Pons (tissue), 1 donor: ENCODE results near the gene ANKH.

Source experiments
- DNase-seq: peaks from one replicate; pipeline ENCODE4 v3.0.0-alpha.2; 2016; ENCODE audit warnings: low spot score

Gene ANKH

DNA sequence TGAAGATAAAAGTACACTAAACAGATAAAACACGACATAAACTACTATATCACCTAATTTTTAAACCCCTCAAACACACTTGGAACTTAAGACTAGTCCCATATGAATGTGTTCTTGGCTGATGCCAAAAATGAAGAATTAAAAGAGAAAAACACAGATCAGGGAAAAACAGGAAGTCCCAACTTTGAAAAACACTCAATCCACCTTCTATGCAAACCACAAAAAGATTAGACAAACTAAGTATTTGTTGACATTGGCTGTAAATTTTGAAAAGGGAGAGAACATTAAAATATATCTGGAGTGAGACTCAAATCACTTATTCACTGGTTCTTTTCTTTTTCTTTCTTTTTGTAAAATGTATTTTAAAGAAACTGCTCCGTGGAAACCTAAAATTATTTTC is 81.4 kb downstream of the ANKH start:
- DNase-seq: no peak

DNA sequence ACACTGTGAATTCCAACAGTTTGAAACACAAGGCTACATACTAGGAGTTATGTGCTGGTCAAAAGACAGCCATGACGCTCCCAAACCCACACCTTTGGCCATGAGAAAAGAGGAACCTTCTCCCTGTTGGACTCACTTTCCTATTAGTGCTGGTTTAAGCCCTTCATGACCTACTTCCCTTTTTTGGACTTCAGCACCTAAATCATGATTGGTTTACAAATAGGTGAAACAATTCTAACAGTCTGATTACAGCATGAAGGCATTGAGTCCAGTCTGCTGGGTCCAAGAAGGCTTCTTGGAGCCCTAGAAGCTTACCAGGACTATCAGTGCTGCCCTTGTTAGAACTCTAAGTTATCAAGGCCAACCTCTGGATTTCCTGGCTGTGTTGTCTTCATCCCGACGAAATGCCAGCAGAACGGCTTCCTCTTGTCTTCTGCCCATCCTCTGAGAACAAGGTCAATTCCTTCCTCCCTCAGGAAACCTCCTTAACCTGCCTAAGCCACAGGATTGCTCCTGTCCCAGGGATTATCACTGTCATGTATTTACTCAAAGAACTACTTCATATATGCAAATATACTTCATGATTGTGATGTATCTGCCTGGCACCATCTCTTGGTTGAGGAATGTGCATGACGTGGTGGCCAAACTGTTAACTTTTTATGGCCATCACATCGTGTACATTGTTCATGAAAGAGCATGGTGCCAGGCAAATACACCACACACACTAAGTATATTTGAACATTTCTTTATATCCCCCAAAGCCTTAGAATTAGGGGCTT is 83.6 kb downstream of the ANKH start:
- no peak for DNase-seq

DNA sequence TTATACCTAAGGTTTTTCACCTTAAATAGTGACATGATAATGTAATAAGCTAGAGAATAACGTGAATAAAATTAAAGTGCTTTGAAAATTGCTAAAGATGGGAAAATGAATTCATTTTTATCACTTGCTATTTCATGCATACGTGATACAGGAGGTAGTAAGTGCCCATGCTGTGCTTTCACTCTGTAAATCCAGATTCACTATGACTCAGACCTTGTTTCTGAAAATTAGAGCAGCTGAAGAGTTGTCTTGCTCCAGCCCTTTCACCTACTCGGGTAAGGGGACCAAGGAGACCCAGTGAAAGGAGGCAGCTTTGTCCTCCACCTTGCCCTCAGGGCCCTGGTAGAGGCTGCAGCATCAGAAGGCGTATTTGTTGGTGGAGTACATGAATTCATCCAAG is 87.9 kb downstream of the ANKH start:
- no peak for DNase-seq

DNA sequence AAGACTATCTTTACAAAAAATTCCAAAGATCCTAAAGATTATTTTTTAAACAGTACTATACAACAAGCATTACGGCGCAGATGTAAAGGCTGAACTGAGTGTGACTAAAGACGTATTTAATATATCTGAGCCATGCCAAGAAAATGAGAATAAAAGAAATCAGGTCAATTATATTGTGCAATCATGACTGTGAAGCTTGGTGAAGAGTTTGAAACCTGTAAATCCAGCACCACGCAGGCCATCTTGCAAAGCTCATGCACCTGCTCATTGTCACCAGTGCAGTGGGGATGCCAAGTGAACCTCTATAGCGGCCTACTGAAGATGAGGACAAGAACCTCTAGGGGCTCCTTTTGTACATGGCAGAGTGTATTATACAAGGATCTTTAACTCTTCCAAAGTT is 89.0 kb downstream of the ANKH start:
- DNase-seq: no peak

DNA sequence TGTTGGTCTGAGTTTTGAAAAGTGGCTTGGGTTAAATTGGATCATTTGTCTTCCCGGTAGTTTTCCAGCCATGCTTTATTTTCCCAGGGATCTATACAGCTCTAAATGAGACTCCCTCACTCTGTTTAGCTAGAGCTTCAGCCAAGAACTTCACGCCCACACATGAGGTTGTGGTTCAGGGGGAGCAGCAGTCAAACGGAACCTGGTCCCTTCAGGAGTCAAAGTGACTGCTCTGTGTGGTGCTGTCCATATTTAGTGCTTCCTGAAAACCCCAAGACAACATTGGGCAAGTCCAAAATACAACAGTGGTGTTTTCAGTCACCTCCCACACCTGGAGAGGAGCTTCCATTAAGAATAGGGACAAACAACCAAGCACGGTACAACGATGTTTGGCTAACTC is 90.5 kb downstream of the ANKH start:
- no peak for DNase-seq

DNA sequence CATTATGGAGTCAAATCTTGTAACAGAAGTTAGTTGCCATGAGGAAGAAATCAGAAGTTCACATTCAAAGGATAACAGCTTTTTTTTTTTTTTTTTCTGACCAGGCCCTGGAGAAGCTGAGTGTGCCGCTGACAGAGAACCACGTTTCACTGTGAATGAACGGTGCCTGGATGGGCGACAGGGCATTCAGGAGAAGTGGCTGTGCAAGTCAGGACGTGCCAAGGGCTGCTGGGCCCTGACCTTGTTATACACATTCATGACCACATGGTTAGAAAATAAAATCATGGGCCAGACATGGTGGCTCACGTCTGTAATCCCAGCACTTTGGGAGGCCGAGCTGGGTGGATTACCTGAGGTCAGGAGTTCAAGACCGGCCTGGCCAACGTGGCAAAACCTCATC is 91.6 kb downstream of the ANKH start:
- no peak for DNase-seq

DNA sequence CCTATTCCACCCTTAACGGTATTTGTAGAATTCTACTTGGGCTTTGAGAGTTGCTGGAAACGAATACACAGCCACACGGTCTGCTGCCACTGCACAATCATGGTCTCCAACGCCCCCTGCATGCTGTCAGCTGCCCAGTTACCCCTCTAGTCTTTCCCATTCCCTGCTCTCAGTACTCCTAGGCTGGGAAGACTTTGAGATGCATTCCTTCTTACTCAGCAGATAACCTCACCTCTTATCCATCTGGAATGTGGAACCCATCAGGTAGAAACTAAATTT is 92.8 kb downstream of the ANKH start:
- no peak for DNase-seq

DNA sequence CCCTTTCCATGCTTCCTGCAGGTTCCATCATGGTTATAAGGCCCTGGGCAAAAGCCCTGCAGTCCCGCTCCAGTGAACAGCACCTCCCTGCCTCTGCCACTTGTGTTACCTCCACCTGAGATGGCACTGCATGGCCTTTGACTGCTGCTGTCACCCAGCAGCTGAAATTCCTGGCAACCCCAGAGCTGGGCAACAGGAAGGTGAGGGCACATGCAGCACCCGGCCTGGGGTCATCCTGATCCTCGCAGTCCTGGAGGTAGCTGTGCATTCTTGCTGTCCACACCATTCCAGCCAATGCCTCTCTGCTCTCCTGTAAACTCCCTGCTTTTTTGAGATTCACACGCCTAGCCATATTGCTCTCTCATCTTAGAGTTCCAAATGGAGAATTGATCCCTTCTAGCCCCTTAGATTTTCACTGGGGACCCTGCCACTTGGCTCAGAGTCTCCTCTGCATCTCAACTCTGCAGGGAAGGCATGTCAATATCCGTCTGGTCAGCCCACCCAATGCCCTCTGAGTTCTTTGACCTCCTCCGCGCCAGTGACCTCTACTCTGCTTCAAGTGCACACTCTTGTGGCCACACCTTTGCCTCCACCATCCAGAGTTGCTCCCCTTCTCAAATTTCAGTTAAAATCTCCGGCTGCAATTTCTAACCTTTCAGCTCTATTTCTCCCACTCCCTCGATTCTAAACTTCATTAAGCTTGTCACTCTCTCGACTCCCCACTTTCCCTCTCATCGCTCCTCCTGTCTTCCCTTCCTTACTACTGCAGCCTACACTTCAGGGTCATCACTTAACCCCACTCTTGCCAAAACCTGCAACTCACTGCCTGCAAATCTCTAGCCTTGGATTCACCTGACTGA is 93.4 kb downstream of the ANKH start:
- no peak for DNase-seq

DNA sequence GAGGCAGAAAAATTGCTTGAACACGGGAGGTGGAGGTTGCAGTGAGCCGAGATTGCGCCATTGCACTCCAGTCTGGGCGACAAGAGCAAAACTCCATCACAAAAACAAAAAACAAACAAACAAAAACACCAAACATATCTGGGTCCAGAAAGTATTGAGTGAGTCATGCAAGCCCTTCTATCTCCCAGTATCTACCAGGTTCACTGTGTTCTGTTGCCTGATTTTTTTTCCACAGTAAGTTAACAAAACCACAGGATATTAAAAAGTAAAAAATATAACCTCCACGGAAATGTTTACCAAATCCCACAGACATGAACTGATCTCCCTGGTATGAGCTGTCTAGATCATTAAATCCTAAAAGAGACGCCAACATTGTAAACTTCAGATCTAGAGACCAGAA is 94.4 kb downstream of the ANKH start:
- DNase-seq: no peak

DNA sequence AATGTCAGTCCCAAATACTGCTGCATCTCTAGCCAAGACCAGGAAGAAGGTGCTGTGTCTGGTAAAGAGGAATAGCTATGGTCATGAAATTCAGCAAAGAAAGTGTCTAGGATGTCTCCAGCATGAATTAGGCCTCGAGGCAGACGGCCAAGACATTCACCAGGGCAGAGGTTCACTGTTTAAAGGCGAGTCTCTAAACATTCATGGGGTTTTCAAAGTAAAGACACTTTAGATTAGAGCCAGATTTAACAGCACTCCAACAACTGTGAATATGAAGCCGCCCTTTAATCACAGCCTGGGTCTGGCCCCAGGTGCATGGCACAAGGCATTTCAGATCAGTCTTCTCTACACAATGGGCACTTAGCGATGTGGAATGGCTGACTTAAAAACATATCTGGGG is 95.0 kb downstream of the ANKH start:
- no peak for DNase-seq

DNA sequence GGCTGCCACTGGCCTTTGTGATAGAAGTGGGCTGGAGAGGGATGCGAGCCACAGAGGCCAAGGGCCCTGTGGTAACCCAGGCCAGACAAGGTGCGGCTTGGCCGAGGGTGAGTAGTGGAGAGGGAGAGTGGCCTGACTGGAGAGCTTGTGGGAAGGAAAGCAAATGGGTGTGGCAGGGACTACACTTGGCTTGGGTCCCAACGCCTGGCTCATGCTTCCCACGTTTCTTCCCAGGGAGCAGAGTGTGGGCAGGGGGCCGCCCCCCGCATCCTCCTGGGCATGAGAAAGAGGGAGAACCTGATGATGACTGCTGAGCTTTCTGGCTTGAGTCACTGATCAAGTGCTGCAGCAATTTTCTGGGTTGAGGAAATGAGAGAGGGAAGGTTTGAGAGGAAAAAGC is 95.7 kb downstream of the ANKH start:
- DNase-seq: no peak

DNA sequence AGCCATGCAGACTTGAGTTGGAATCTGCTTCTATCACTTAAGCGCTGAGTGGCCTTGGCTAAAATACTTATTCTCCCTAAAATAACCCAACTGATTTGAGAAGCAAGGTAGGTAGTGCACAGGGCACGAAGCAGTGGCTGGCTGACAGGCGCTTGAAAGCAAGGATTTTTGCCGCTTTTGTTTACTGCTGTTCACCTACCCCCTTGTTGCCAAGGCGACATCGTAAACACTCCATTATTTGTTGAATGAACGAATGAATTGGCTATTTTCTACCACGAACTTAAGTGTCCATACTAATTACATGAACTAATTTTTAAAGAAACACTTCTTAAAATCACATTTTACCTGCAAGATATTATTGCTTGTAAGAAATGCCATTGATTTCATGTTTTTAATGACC is 98.0 kb downstream of the ANKH start:
- DNase-seq: no peak

DNA sequence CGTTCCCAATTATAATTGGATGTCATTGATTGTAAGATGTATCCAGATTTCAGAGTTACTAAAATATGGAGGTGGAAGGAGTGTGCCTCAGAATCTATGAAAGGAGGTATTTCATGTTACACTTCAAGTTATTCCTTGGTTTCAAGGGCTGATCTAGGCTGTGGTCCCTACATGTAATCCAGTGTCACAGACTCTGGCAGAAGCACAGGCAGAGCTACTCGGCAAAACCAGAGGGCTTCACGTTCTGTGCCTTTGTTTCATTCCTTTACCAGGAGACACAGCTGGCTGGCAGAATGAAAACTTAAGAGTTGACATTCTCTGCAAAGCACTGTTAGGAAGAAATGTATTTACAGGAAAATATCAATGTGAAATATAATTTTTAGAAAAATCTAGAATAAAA is 99.6 kb downstream of the ANKH start:
- no peak for DNase-seq

DNA sequence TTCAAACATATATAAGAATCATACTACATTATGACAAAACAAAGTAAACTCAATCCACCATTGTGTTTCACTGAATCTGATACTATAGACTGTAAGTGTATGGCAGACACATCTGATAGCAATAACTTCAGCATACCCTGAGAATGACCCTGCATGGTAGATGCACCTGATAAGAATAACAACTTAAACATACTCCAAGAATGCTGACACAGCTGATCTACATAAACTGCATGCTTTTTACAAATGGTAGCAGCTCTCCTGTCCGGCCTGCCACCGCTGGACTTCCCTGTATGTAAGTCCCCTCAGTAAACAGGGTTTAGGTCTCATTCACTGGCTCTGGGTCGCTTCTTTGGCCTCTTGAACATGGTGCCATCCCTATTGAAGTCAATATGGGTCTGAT is 100.4 kb downstream of the ANKH start:
- no peak for DNase-seq

DNA sequence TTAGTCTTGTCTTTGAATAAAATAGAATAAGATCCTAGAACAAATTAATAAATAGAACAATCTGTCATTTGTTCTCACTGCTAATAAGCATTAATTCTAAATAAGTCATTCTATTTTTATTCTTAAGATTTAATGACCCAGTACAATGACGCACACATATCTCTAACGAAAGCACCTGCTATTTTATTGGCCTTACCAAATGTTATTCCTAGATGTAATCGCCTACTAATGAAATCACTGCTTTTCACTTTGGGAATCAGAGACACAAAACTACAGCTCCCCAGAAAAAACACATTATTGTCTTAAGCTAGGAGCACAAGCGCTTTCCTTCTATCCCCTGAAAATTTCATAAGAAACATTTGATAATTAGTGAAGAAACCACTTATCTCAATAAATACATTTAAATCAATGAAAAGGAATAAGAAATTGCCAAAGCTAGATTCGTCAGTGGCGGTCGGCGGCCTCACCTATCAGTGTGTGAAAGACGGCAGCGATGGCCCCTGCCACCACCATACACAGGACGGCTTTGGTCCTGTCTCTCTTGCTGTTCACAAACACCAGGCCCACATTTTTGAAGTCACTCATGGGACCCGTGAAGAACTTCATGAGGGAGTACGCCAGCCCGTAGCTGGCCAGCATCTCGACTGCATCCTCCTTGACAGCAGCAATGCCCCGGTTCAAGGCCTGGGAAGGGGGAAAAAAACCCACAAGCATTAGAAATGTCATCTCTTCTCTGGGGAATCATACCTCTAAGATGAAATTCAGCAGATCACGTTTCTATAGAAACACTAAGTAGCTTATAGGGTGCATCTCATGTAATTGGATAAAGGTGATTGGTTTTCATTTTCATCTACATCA is 102.8 kb downstream of the ANKH start:
- no peak for DNase-seq

DNA sequence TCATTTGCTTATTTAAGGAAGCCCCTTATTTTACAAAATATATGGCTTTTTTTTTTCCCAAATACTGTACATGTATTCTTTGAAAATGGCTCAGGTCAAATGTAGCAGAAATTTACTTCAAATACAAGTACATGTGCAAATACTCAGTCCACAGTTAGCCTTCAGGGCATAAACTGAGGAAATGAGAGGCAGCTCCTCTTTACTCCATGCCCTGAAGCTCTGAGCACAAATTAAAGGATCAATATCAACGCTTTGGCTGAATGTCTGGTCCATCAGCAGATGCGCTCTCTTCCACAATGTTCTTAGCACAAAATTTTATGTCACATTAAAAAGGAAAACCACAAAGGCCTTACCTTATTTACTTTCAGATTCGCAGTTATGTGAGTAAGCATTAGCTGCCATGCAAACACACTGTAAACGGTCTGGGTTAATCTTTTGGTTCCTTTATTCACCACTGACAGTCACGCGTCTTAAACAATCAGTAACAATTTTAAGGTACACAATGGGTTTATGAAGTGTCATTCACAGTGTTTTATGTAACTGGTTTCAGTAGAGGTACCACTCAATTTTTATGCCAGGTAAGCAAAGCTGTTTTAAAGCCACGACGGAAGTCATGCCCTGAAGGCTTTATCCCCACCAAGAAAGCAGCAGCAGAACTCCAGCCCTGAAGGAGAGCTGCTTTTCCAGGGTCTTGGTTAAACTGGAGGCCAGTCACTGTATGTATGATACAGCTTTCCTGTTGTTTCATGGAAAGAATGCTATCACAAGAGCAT is 103.7 kb downstream of the ANKH start:
- DNase-seq: no peak

DNA sequence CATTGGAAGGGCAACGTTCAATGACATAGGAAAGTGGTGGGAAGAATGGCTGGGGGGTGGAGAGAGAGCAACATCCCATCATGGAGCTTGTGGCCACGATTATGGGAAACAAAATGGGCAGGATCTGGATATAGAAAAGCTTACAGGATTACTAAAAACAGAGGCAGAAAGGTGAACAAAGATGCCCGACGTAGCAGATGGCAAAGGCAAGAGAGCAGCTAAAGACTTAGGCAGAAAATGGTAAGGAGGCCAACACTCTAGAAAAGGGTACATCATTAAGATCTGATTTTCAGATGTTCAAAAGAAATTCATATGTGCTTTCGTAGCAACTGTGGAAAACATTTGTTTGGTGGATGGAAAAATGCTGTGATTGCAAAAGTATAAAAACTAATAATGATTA is 104.5 kb downstream of the ANKH start:
- no peak for DNase-seq

DNA sequence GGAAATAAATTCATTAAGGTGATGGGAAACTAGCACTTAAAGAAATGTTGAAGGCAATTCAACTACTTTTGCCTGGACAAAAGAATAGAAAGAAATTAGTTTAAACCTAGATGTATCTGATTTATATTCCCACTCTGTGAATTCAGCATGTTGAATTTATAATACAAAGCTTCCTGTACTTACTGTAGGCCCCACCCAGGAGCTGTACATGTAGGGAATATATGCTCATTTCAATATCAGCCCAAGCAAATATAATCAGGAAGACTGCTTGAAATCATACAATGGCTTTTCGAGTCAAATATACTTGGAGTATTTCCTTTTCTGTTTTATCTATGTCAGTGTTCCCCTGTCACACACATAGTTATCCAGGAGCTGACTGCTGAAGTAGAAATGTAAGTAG is 105.0 kb downstream of the ANKH start:
- no peak for DNase-seq

DNA sequence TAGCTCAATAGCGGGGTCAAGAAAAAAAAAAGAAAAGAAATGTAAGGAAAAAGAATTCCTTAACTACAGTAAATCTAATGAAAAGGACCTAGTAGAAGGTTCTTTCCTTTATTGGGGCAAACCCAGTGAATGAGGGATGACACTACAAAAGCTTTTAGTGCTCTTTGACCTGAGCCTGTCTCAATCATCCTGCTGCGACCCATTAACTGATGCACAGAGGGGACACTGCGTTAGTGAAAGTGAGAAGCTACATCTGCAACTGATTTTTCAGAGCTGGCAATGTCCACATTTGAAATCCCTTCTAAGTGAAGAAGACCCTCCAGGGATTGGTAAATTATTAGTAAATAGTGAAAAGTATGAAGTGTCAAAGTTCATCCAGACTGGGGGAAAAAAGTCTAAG is 106.0 kb downstream of the ANKH start:
- DNase-seq: no peak

DNA sequence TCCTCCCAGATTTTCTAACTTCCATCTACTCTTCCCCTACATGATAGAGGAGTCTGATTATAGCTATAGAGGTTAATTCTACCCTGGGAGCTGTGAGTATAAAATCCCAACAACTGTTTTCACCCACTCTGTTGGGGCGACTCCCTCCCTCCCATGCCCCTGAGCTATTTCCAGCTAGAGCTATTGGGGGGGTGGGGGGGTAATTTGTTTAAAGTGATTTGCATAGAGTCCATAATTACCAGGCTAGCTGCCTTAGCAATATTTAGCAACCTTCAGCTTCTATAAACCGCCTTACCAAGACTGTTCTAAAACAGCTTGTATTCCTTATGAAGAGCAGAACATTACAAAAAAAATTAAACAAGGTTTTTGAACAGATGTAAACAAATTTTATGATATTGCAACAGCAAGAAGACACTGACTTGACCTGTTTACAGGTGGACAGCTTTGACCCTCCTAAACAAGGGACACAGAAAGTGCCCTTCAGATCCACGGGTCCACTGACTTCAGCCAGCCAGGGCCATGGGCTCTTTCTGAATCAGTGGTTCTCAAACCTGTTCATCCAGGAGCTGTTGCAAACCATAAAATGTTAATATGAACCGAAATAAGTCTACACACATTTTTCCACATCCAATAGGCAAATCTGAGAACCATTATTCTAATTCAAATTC is 108.9 kb downstream of the ANKH start:
- no peak for DNase-seq

DNA sequence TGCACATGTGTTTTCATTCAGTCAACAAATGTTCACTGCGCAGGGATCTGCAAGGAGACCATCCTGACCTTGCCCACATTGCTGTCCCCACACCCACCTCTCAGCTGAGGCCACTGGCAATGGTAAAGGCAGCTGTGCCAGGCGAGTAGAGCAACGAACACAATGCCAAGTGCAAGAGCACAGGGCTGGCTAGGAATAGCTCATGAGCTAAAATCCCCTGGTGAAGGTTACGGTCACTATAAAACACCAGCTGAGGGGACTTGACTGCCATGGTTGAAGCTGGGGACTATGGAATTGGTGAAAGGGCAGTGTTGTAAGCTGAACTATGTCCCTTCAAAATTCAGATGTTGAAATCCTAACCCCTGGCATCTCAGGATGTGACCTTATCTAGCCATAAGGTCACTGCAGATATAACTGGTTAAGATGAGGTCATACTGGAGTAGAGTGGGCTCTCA is 111.0 kb downstream of the ANKH start:
- peak; percentile 63 for DNase-seq
